Stimulated activated naive CD8-positive, alpha-beta T cell treated with anti-CD3 and anti-CD28 coated beads, Interleukin-15, Interleukin-2, amounts not matched to agents 100 U/mL and 50 U/mL, for 24 hours (primary cell): ENCODE results near the gene ZNF624.

Source experiments
- ATAC-seq: fragments of 150-1000 bp; cut with Tn5 transposase; one replicate; pipeline ENCODE4 v1.10.0; 2021
- DNase-seq: peaks from one replicate; pipeline ENCODE4 v3.0.0; 2021

Gene ZNF624

DNA sequence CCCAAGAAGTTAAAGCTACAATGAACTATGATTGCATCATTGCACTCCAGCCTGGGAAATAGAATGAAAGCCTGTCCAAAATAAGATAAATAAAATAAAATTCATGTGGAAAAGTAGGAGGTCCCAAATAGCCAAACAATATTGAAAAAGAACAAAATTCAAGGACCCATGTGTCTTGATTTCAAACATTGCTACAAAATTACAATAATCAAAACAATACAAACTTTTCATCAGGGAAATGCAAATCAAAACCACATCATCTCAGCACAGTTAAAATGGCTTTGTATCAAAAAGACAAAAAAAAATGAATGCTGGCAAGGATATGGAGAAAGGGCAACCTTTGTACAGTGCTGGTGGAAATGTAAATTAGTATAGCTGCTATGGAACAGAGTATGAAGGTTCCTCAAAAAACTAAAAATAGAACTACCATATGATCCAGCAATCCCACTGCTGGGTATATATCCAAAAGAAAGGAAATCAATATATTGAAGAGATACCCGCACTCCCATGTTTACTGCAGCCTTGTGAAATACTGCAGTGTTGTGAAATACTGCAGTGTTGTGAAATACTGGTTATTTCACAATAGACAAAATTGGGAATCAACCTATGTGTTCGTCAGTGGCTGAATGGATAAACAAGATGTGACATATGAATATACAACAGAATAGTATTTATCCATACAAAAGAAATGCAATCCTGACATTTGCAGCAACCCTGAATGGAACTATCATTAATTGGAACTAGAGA lies 60.1 kb downstream of the ZNF624 start:
- ATAC-seq (no peak), DNase-seq (no peak)

DNA sequence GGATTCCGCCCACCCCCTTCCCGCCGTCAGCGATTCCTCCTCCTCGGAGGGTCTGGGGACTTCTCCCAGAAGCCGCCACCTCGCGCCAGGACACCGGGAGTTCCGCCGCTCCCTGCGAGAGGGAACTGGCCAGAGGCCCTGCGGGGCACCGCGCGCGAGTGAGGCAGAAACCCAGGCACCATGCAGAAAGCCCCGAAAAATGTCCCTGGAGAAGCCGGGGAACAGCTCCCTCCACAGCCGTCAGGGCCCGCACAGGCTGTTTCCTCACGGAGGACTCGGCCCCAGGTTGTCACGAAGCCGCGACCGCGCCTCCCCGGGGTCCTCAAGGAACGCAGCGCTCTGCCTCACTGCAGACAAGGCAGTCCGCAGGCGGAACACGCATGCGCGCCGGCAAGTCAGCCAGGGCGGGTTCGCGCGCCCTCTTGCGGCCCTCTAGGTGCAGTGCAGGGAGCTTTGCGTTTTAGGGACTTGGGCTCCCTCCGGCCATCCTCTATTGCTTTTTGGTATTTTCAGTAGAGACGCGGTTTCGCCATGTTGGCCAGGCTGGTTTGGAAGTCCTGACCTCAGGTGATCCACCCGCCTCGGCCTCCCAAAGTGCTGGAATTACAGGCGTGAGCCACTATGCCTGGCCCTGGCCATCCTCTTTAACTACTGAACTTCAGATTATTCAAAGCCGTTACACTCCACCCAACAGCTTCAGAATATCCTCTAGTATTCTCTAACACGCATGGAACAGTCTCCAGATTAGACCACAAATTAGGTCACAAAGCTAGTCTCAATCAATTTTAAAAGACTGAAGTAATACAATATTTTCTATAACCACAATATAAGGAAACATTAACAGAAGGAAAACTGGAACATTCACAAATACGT lies 64.3 kb downstream of the ZNF624 start:
- peak; percentile 90 for ATAC-seq

DNA sequence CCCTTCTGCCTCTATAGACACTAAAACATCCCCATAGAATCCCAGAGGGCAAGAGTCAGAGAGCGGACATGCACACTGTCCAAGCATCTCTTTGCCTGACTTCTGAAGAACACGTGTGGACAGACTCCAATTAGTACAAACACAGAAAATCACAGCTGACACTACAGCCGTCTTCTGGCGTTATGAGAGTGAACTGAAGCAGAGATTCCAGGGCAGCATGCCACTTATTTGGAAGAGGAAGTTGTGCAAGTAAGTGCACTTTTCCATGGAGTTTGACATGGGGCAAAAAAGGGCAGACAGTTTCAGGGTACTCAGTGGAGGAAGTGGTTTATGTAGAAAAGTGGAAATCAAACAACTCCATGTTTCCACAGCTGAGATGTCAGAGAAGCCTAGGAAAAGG lies 67.9 kb downstream of the ZNF624 start:
- DNase-seq (no peak), ATAC-seq (no peak)

More for the DNA sequence above, 64.3 kb downstream of the ZNF624 start:
- peak; percentile 94 for DNase-seq

DNA sequence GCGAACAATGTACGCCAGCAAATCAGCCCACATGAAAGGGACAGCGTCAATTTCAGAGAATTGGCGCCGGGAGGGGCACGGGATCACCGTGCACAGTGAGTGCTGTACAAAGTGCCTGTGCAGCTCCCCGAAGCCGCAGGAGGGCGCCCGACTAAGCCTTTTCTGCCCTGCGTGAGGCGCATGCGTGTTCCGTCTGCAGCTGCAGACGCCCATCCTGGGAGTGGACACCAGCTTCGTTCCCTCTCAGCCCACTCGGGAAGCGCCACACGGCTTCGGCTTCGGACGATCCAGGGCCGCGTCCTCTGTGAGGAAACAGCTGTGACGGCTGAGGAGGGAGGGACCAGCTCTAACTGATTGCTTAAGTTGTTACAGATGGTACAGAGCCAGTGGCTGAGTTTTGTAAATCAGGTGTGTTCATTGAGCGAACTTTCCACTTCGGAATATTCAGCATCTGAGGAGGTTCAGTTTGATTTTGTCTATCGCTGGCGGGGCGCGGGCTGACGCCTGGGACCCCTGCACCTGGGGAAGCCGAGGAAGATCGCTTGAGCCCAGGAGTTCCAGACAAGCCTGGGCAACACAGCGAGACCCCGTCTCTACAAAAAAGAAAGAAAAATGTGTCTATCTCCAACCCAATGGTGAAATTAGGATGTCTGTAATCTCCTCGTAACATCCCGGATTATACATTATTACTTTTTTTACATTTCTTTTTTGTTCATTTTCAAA lies 69.2 kb downstream of the ZNF624 start:
- DNase-seq = peak; percentile 95
- peak; percentile 98 for ATAC-seq

DNA sequence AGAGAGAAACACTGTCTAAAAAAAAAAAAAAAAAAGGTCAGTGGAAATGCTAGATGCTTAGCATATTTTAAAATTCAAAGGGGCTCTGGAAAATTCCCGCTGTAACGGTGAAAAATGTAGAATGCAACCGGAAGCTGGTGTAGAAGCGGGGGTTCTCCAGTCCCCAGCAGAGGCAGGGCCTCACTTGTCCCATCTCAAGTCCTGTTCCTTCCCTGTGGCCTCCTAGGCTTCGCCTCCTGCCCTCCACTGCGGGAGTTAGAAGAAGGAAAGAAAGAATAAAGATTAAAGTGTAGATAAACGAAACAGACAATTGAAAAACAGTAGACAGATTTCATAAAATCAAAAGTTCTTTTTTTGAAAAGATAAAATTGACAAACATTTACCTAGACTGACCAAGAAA lies 69.9 kb downstream of the ZNF624 start:
- DNase-seq (no peak), ATAC-seq (no peak)

DNA sequence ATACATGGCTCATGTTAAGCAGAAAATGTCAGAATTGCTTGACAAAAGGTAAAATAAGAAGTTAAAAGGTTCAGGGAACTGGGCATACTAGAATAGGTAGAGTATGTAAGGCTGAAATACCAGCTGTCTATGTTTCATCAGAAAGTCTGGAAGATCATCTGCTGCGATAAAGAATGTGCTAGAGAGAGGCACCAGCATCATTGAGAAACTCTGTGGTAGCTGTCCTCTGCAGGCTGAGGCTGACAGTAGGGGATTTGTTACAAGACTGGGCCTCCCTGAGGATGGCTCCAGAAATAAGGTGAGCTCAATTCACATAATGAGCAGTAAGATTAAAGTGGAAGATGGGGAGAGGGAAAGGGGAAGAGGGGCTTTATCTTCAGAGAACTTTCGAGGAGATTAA lies 80.2 kb downstream of the ZNF624 start:
- ATAC-seq (no peak), DNase-seq (no peak)
